SJCRH30 (cell line): ENCODE results near the gene ANKRA2. TPM values are rescaled to one million over a fixed set of nuclear protein-coding genes. Genes with fewer than 3 reads are reported as not detected.

Experiments
- total RNA-seq: library from RNA; depleted of rRNA; stranded (reverse); fragments of >200 nt; shearing (Covaris generic); gene quantifications from 2 replicates; pipeline ENCODE4 v1.2.3, GENCODE V29; 2014; rRNA removed

The ANKRA2 gene
- total RNA-seq, 1 experiment from 2014 or later: 12.2 TPM

Other genes starting within 250 kb of the ANKRA2 start
- 10.5 and 10.9 TPM in 2 replicates for gene FOXD1, start 116.9 kb downstream of the ANKRA2 start, total RNA-seq
- 1,145 and 1,184 TPM in 2 replicates for gene BTF3, start 67.2 kb downstream of the ANKRA2 start, total RNA-seq
- 45.3 and 47.1 TPM in 2 replicates for gene UTP15, start 104 bp upstream of the ANKRA2 start, total RNA-seq
- gene ARHGEF28, start 60.6 kb upstream of the ANKRA2 start, total RNA-seq: 5.2 and 5.8 TPM in 2 replicates